Stimulated activated CD4-positive, alpha-beta T cell treated with anti-CD3 and anti-CD28 coated beads, TNF-alpha, amount 100 ng/mL, for 24 hours (primary cell): Measurements from ENCODE around the gene ZNF100.
A peak's percentile ranks its signal among the peaks of the same experiment; 100 is the strongest.
"Not testable (repeated sequence)": the region's sequence is repeated elsewhere in the genome, so short reads cannot be mapped to it uniquely, and the experiment has no call there.

Experiments used
- DNase-seq, 3 experiments: peaks; one replicate each; pipeline ENCODE4 v3.0.0-alpha.2; 2020; ENCODE audit warnings: low read depth in 3 of 3

The ZNF100 gene

DNA sequence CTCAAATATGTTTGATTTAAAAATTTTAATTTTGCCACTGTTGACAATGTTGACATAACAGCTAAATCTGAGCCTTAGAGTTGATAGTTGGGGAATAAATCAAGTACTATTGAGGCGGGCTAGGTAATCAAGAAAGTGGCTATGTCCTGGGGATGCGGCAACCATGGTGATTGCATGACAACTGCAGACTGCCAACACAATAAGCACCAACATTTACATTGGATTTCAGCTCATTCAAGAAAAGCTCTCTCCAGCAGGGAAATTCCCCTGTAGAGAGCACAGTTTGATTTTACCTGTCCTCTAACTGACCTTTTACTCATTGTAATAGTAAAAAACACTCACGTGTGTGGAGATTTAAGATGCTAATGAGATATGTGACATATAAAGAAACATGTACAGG, 63.1 kb downstream of the ZNF100 start:
- DNase-seq = no peak

DNA sequence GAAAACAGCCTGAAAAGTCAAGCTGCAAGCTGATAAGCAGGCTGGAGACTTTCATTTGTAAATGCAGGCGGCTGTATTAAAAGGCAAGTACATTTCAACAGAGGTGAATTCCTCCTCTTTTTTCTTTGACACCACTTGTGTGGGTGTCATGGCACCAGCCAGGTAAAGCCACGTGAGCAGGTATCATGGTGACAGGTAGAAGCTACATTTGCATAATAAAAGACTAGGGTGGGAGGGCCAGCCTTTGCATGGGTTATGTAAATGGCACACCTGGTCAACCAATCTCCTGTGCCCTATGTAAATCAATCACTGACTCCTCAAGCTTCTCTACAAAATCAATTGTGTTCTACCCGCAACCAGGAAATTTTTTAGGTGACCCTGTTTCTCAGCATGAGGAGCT, 68.2 kb downstream of the ZNF100 start:
- DNase-seq = no peak

DNA sequence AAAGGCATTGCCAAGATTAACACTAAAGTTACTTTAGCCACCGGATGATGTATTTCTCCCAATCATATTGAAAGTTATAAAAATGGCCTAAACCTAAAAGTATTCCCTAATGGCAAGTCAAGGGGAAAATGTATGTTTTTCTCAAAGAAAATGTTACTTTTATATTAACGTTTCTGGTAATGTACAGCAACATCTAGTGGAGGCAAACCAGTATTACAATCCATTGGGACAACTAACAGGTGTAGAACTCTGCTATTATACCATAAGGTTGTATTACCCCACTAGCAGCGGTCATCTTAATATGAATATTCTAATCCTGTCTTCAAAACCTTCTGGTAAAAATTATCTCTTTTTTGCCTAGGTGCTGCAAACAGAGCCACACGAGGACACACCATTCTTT, 69.2 kb downstream of the ZNF100 start:
- no peak for DNase-seq

DNA sequence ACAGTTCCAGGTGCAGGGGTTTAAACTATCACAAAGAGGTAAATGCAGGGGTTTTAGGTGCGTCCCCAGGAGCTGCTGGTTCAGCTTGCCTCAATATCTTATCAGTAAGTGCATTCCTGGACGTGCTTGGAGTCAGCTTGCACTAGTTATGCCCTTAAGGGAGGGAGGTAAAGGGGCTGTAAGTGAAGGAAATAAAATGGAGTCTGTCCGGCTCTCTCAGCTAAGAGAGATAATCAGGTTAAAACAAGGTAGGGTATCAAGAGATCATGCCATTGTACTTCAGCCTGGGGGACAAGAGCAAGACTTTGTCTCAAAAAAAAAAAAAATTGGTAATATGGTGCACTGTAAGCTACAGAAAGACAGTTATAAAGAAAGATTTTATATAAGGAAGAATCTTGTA, 69.7 kb downstream of the ZNF100 start:
- DNase-seq = no peak

DNA sequence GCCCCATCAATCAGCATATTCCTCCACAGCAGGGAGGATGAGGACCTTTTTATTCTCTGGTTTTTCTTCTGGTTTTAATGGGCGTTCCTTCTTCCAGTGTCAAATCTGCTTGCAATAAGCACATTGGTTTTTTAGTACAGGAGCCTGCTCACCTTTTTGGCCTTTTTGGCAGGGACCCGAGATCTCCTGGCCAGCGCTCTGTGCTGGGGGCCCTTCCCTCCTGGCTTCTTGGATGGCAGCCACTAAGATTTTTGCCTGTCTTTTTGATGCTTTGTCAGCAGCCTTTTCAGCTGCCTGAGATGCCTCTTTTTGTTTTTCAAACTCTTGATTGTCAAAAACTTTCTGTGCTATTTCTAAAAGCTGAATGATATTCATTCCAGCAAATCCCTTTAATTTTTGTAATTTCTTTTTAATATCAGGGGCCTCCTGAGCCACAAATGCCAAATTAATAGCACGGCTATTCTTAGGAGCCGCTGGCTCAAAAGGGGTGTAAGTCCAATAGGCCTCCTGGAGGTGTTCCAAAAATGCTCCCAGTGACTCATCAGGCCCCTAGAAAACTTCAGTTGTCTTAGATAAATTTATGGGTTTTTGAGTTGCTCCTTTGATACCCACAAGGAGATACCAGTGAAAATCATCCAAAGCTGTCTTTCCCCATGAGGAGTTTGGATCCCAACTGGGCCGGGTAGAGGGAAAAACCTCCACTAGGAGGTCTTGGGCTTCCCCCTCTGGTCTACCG, 73.0 kb downstream of the ZNF100 start:
- no peak for DNase-seq

DNA sequence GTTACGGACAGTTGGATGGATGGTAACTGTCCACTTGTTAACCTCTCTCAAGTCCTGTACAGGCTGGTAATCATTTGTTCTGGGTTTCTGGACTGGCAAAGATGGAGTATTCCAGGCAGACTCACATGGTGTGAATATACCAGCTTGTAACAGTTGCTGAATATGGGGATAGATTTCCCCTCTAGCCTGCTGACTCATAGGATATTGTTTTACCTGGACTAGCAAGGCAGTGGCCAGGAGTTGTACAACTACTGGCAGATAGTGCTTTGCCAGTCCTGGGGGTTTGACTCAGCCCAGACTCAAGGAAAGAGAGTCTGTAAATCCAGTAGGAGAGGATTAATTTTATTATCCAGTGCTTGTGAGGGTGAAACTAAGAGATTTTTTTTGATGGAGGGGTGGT, 74.0 kb downstream of the ZNF100 start:
- no peak for DNase-seq

DNA sequence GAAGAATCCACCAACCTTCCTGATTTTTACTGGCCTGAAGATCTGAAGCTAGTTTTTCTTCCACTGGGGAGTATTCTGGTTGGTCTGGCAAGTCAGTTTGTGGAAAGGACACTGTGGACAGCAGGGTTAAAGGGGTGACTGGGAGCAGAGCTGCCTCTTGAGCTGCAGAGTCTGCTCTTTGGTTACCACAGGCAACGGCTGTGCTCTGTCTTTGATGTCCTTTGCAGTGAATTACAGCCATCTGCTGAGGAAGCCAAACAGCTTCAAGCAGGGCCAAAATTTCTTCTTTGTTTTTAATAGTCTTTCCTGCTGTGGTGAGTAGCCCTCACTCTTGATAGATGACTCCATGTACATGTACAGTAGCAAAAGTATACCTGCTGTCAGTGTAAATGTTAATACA, 75.7 kb downstream of the ZNF100 start:
- no peak for DNase-seq

DNA sequence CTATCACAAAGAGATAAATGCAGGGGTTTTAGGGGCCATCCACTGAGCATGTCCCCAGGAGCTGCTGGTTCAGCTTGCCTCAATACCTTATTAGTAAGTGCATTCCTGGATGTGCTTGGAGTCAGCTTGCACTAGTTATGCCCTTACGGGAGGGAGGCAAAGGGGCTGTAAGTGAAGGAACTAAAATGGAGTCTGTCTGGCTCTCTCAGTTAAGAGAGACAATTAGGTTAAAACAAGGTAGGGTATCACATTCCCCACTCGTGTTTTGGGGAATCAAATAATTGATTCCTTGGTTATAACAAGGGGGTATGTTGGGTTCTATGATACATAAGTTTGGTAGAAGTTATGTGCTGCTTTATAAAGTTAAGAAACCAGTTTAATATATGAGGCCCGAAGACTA, 78.9 kb downstream of the ZNF100 start:
- DNase-seq = no peak

DNA sequence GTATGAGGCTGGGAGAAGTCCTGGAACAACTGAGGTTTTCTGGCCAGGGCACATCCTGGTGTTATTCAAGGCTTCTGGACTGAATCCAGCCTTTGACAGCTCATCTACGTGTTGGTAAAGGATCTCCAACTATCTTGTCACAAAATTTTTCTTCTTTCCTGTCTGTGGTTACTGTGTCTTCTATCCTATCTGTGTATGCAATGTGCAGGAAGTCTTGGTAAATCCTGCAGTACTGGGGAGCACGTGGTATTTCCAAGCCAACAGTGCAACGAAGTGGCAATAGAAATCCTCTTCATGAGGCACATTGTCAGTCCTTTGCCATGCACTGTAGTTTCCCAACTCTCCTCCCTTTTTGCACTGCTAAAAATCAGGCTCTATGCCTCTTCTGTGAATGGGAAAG, 86.7 kb downstream of the ZNF100 start:
- no peak for DNase-seq

DNA sequence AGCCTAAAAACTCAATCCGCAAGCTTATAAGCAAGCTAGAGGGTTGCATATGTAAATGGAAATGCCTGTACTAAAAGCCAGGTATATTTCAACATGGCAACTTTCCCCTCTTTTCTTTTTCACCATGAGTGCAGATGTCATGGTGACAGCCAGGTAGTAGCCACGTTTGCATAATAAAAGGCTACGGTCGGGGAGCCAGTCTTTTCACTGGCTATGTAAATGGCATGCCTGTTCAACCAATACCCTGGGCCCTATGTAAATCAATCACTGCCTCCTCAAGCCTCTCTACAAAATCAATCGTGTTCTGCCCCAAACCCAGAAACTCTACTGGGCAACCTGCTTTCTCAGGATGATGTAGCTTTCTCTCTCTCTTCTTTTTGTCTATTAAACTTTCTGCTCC, 87.4 kb downstream of the ZNF100 start:
- no peak for DNase-seq

DNA sequence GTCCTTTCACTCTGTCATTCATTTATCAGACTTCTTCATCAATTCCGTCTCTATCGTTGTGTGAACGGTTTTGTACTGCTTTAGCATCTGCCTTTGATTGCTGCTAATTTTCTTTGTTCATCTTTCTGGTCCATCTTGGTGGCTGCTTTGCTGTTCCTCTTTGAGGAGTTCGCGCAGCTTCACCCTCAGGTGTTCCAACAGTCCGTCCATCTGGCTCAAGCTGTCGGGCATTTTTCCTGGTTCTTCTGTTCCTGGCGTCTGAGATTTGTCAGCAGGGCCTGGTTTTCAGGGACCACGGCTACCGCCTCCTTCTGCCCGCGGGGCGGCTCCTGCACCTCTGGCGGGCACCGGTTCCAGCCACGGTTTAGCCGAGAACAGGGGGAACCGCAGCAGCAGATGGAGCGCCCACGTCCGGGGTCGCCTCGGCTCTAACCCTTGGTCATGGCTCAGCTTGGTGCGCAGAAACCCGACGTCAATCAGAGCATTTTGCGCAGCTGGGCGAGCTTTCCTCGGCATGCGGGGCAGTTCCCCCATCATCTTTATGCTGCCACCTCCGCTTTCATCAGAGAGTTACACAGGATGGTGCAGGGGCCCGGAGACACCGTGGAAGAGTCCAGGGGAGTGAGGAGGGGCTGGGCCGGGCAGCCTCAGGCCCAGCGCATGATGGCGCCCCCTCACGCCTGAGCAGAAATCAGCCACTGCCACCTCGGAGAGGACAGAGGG, 89.5 kb downstream of the ZNF100 start:
- DNase-seq = peak in 1 of 3 experiments; percentile 6

DNA sequence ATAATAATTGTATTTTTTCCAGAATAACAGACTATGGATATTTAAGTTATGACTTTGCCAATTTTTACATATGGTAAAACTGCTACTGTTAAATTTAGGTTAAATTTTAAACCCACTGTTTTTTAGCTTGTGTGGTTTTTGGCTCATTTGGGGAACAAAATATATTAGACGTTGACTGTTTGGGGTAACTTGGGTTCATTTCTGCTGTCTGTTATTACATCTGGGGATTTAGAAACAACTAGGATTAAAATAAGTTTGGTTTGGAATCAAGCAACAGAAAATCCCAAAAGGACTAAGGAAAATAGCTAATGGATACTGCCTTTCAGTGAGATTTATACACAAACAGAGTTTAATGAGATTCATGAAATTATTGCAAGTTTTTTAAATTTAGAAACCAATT, 92.9 kb downstream of the ZNF100 start:
- no peak for DNase-seq

DNA sequence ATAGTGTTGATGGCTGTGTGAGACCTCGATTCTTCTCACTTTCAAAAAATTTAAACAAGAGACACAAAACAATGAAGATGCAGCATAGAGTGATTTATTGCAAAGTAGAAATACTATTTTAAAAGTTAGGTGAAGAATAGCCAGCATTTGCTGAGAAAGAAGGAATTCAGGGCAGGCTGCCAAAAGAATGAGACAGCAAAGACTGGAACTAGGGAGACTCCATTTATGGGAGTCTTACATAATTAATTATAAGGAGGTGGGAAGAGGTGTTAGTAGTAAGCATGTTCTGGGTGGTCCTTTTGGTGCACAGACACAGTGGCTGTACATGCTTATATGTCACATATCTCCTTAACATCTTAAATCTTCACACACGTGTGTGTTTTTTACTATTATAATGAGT, 93.9 kb downstream of the ZNF100 start:
- DNase-seq = not testable (repeated sequence)
